K562 (cell line): ENCODE results near the gene NPB. TPM values are rescaled to one million over a fixed set of nuclear protein-coding genes. Genes with fewer than 3 reads are reported as not detected.

Experiments used
- ATAC-seq: fragments of 200-7000 bp; cut with Tn5 transposase; 3 replicates; pipeline ENCODE4 v1.9.1; 2020; ENCODE audit warnings: moderate library complexity
- BruUV-seq: library from RNA; stranded (reverse); fragments of 400-500 nt; replicated peaks from 2 replicates; lab custom pipeline; 2021; lab: Mats Ljungman, UMichigan
- CTCF ChIA-PET: fragments of 300-600 bp; formaldehyde crosslinking; extraction: SDS; loops from one replicate; lab custom pipeline; 2021; ENCODE audit warnings: low intra/inter-chr PET ratio; lab: Yijun Ruan, JAX
- POLR2A ChIA-PET: fragments of 300-600, 350-650 bp; sonication (Branson Sonifier 250); formaldehyde crosslinking; extraction: SDS; loops from one replicate; lab custom pipeline; 2021; ENCODE audit warnings: antibody characterized with exemption, inconsistent platforms; lab: Yijun Ruan, JAX
- DNase-seq, 4 experiments: peaks; one replicate each; pipeline versions ENCODE4 v3.0.0 to v3.0.0-alpha.2; 2011 to 2018; ENCODE audit warnings: low spot score in 3 of 4, mixed read lengths in 3 of 4; ENCODE audit errors: extremely low read depth in 1 of 4
- FAIRE-seq: peaks from 2 replicates; lab custom pipeline; 2011; peaks lifted over from hg19 to GRCh38; lab: Jason Lieb, UNC
- H2AFZ ChIP-seq: 2 replicates; pipeline ENCODE4 v1.6.0; 2011; ENCODE audit warnings: low read depth, low read length, control low read depth, inconsistent platforms
- H3K27ac ChIP-seq: fragments of 200-600 bp; 3 replicates; pipeline ENCODE4 v1.8.0; 2011; ENCODE audit warnings: low read depth, mild to moderate bottlenecking, control low read depth, inconsistent platforms, low read length, moderate library complexity, mixed read lengths; ENCODE audit errors: extremely low read depth
- H3K27me3 ChIP-seq, 2 experiments: fragments of 300-600 bp in 1 of 2; 2 replicates in 1 of 2; 3 replicates in 1 of 2; pipeline versions ENCODE4 v1.6.0 to v1.8.0; 2011; ENCODE audit warnings: inconsistent platforms in 2 of 2, low read length in 2 of 2, mild to moderate bottlenecking in 1 of 2, mixed read lengths in 1 of 2, moderate library complexity in 1 of 2; ENCODE audit not compliant: control insufficient read depth in 2 of 2, insufficient read depth in 2 of 2
- H3K36me3 ChIP-seq: fragments of 300-600 bp; 3 replicates; pipeline ENCODE4 v1.8.0; 2011; ENCODE audit warnings: mild to moderate bottlenecking, low read length, inconsistent platforms; ENCODE audit not compliant: control insufficient read depth, insufficient read depth
- H3K4me1 ChIP-seq, 2 experiments: fragments of 200-600 bp in 1 of 2; replicated peaks in 1 of 2; 2 replicates in 1 of 2; 3 replicates in 1 of 2; pipeline versions ENCODE4 v1.5.1 to v1.8.0; 2011; ENCODE audit warnings: inconsistent platforms in 2 of 2, low read length in 2 of 2, mild to moderate bottlenecking in 1 of 2, mixed read lengths in 1 of 2, moderate library complexity in 1 of 2; ENCODE audit not compliant: control insufficient read depth in 2 of 2, insufficient read depth in 2 of 2
- H3K4me2 ChIP-seq: 2 replicates; pipeline ENCODE4 v1.6.1; 2011; ENCODE audit warnings: low read length, control low read depth, inconsistent platforms, mixed read lengths; ENCODE audit not compliant: insufficient read depth
- H3K4me3 ChIP-seq: fragments of 200-600 bp; sonication (generic), shearing (Covaris generic); 2 replicates; pipeline ENCODE4 v1.5.1; 2016; ENCODE audit warnings: control low read depth, inconsistent platforms
- H3K79me2 ChIP-seq: fragments of 200-600 bp; 3 replicates; pipeline ENCODE4 v1.8.0; 2011; ENCODE audit warnings: low read length, inconsistent platforms; ENCODE audit not compliant: control insufficient read depth, insufficient read depth
- H3K9ac ChIP-seq, 2 experiments: 2 replicates each; pipeline versions ENCODE4 v1.6.0 to v1.6.1; 2011; ENCODE audit warnings: low read depth in 2 of 2, low read length in 2 of 2, control low read depth in 1 of 2, inconsistent platforms in 1 of 2, mild to moderate bottlenecking in 1 of 2, mixed read lengths in 1 of 2; ENCODE audit not compliant: insufficient read depth in 1 of 2
- H3K9me1 ChIP-seq: one replicate; pipeline ENCODE4 v1.6.0; 2011; ENCODE audit warnings: inconsistent platforms, mild to moderate bottlenecking, low read length, moderate library complexity; ENCODE audit not compliant: control insufficient read depth, insufficient read depth
- H3K9me3 ChIP-seq: replicated peaks from 2 replicates; pipeline ENCODE4 v1.5.1; 2011; ENCODE audit warnings: low read depth, low read length, inconsistent platforms; ENCODE audit not compliant: control insufficient read depth, insufficient read depth
- H4K20me1 ChIP-seq: replicated peaks from 2 replicates; pipeline ENCODE4 v1.6.1; 2011; ENCODE audit warnings: low read length, inconsistent platforms, mixed read lengths; ENCODE audit not compliant: control insufficient read depth, insufficient read depth
- CLOCK ChIP-seq: fragments of 250-450 bp; sonication (Bioruptor Pico); IDR thresholded peaks from 2 replicates; pipeline ENCODE4 v1.4.0; 2020; ENCODE audit warnings: mild to moderate bottlenecking, moderate library complexity, borderline replicate concordance
- ELF4 ChIP-seq: fragments of 450-650 bp; formaldehyde crosslinking; IDR thresholded peaks from 2 replicates; pipeline ENCODE4 v1.4.0; 2022; ENCODE audit warnings: missing genetic modification characterization
- GATAD2B ChIP-seq: fragments of 450-650 bp; IDR thresholded peaks from 2 replicates; pipeline ENCODE4 v1.6.1; 2017; ENCODE audit warnings: mild to moderate bottlenecking, borderline replicate concordance
- NR3C1 ChIP-seq: sonication (generic); formaldehyde crosslinking; IDR thresholded peaks from 2 replicates; pipeline ENCODE4 v1.8.1; 2022; ENCODE audit warnings: missing genetic modification reagents
- RBM14 ChIP-seq: fragments of 200-400 bp; formaldehyde crosslinking; IDR thresholded peaks from 2 replicates; pipeline ENCODE4 v1.6.1; 2018; ENCODE audit warnings: low read depth, mild to moderate bottlenecking, low read length, moderate library complexity, borderline replicate concordance; ENCODE audit not compliant: insufficient read depth
- RBM22 ChIP-seq: fragments of 200-400 bp; formaldehyde crosslinking; IDR thresholded peaks from 2 replicates; pipeline ENCODE4 v1.6.1; 2018; ENCODE audit warnings: low read length, low read depth; ENCODE audit not compliant: poor library complexity, severe bottlenecking
- SFPQ ChIP-seq: fragments of 200-400 bp; formaldehyde crosslinking; IDR thresholded peaks from 2 replicates; pipeline ENCODE4 v1.6.1; 2017; ENCODE audit warnings: mild to moderate bottlenecking, low read depth, low read length, moderate library complexity
- SIN3A ChIP-seq, 2 experiments: fragments of 150-350 bp in 1 of 2; IDR thresholded peaks; 2 replicates each; pipeline ENCODE4 v1.6.1; 2011 to 2016; ENCODE audit warnings: borderline replicate concordance in 2 of 2, low read depth in 2 of 2, low read length in 2 of 2, mild to moderate bottlenecking in 2 of 2, moderate library complexity in 2 of 2; ENCODE audit not compliant: control insufficient read depth in 1 of 2
- SMAD1 ChIP-seq: fragments of 150-350 bp; IDR thresholded peaks from 2 replicates; pipeline ENCODE4 v1.6.1; 2014; ENCODE audit warnings: low read length, low read depth; ENCODE audit not compliant: partially characterized antibody
- SP1 ChIP-seq: sonication (generic); formaldehyde crosslinking; IDR thresholded peaks from 2 replicates; pipeline ENCODE4 v1.8.1; 2022; ENCODE audit warnings: mild to moderate bottlenecking, missing genetic modification reagents
- XRCC5 ChIP-seq: fragments of 200-400 bp; formaldehyde crosslinking; IDR thresholded peaks from 2 replicates; pipeline ENCODE4 v1.6.1; 2017; ENCODE audit warnings: low read depth, mild to moderate bottlenecking, low read length
- ZNF41 ChIP-seq: fragments of 250-450 bp; sonication (Bioruptor Pico); conservative IDR thresholded peaks from 2 replicates; pipeline ENCODE4 v1.4.0; 2020; ENCODE audit warnings: mild to moderate bottlenecking
- ZNF655 ChIP-seq: fragments of 250-450 bp; sonication (Bioruptor Pico); IDR thresholded peaks from 2 replicates; pipeline ENCODE4 v1.5.0; 2021
- WGBS: fragments of 100-300 bp; shearing (Covaris generic); methylation state at CpG from one replicate; pipeline ENCODE4 v1.1.6; 2016; ENCODE audit warnings: low coverage, mixed read lengths; ENCODE audit not compliant: insufficient coverage; ENCODE audit errors: missing lambda C conversion rate; 5-methylcytosine and 5-hydroxymethylcytosine counted together
- in situ Hi-C: fragments of 300-500 bp; cut with MboI; formaldehyde crosslinking; loops from 4 replicates; pipeline ENCODE4 v1.15.0; 2018; ENCODE audit warnings: inconsistent platforms, mixed read lengths
- intact Hi-C: fragments of 100-400 bp; cut with micrococcal nuclease; formaldehyde crosslinking; loops from 2 replicates; pipeline ENCODE4 v1.14.2; 2022
- polyA plus RNA-seq, 8 experiments: library from polyadenylated mRNA; depleted of rRNA in 4 of 8; stranded (reverse) in 5 of 8; unstranded in 3 of 8; fragments of >200 nt; fragmentation: Nextera tagmentation in 2 of 8; fragmentation: Illumina TruSeq in 1 of 8; extraction: Ambion mirVana in 2 of 8; extraction: Trizol in 1 of 8; gene quantifications; 2 replicates each; pipeline versions ENCODE4 v1.2.1 to v1.2.3, GENCODE V29; 2011 to 2014; ENCODE audit warnings: inconsistent platforms in 1 of 8, missing spikeins in 1 of 8
- total RNA-seq, 7 experiments: library from RNA; depleted of rRNA in 6 of 7; stranded (reverse); fragments of >200 nt in 6 of 7; fragmentation: Illumina TruSeq in 2 of 7; extraction: Trizol in 2 of 7; gene quantifications; 2 replicates each; pipeline versions ENCODE4 v1.2.1 to v1.2.3, GENCODE V29; 2011 to 2021; ENCODE audit warnings: low replicate concordance in 1 of 7

The NPB gene
- total and polyA plus RNA-seq, 9 of the 15 experiments (the other 6 are each of a cell fraction or from before 2014, with no cell fraction given), result 0.03 to 0.61 (median 0.14) TPM; not detected in 2

- H4K20me1 ChIP-seq, result peaks cover 37% of the 10 kb centered on the region
- peak overlapping the region; percentile 88 to 98 for H3K9ac ChIP-seq
- peak overlapping the region; percentile 93 for H3K27ac ChIP-seq
- H3K9me1 ChIP-seq, result no peaks in the 10 kb centered on the region
- H3K36me3 ChIP-seq, result peaks cover 44% of the 10 kb centered on the region; the same call in 2 of the 3 replicates
- CTCF ChIA-PET, result interaction anchor here (0.8 to 1.0 kb wide), 3 partner anchors 84 to 136 kb away, joined by 3 read pairs; no protein-coding TSS in a partner anchor
- no peaks in the 10 kb centered on the region for H3K9me3 ChIP-seq
- 8% methylated on average over 43 of the region's 52 CpGs for WGBS
- DNase-seq (peak; percentile 66 to 76 (median 71)), ATAC-seq (peak; percentile 50), FAIRE-seq (peak; percentile 26)
- peaks cover 53% of the 10 kb centered on the region for H3K79me2 ChIP-seq
- no peaks in the 10 kb centered on the region for H3K27me3 ChIP-seq
- POLR2A ChIA-PET, result interaction anchor here (0.5 to 2.6 kb wide), 26 partner anchors 9 to 527 kb away, joined by 3 to 13 read pairs (median 4); partner anchors contain the start of gene P4HB
- in situ Hi-C loops, result no loop called here
- H3K4me1 ChIP-seq, result peaks cover 29 to 80% of the 10 kb centered on the region in 2 experiments
- H3K4me3 ChIP-seq, result peak overlapping the region; percentile 93
- BruUV-seq, result no TSS peak
- no peak overlapping the region for H2AFZ ChIP-seq
- intact Hi-C loops, result no loop called here
- H3K4me2 ChIP-seq, result peak overlapping the region; percentile 93
- TF ChIP-seq ZNF655 (CRISPR knock-in tag), result no peak
- peak; percentile 76; the same call in 1 of the 2 replicates for TF ChIP-seq XRCC5
- TF ChIP-seq NR3C1, result no peak
- peak; percentile 89 for TF ChIP-seq RBM22
- 0 out of 2 replicates have a peak, but pooled peaks have one; percentile 41 for TF ChIP-seq GATAD2B
- TF ChIP-seq SFPQ, result no peak
- peak; percentile 40; the same call in 1 of the 2 replicates for TF ChIP-seq SP1 (CRISPR knock-in tag)
- TF ChIP-seq ZNF41 (CRISPR knock-in tag), result no peak
- no peak for TF ChIP-seq CLOCK (CRISPR knock-in tag)
- peak in 1 of 2 experiments; percentile 62; a peak in 1 of 4 replicates for TF ChIP-seq SIN3A (IDR thresholded peaks at IDR 0.05; ENCODE audit: borderline replicate concordance in 2 of 2, control insufficient read depth in 1 of 2, low read depth in 2 of 2, low read length in 2 of 2)
- peak; percentile 60; the same call in 1 of the 2 replicates for TF ChIP-seq RBM14
- peak; percentile 33 for TF ChIP-seq SMAD1
- TF ChIP-seq ELF4 (CRISPR knock-in tag), result no peak
Observed at GRCh38 chr17:81869221-81870130, 32.6 kb upstream of the NPB start.
